ENCODE results near the gene CARHSP1.

CARHSP1 gene

DNA sequence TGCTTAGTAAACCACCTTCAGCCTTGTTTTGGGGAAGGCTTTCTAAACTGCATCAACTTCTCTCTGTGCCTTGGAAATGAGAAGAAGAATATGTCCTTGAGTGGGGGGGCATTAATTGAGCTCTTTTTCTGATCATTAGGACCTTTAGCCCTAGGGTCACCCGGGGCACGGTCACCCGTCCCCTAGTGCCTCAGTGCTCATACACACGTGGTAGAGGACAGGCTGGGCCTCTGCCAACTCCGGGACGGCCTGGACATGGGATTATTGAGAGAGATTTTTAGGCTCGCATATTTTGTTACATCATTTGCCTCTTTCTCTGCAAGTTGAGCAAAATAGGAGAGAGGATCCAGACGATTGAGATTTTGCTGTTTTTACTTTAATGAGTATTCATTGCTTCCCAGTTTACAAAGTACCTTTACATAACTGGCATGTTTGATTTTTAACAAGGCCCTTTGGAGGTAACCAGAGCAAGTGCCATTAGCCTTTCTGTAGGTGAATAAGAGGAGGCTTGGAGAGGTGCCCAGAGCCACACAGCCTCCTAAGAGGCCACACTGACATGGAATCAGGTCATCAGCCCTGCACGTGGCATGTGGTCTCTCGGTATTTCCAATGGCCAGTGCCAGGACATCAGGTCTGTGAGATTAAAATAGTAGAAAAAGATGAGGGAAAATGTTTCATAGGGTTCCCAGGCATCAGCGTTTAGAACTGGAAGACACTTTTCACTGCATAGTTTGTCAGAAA is 60.0 kb downstream of the CARHSP1 start:
- TF ChIP-seq, protein P1, sequence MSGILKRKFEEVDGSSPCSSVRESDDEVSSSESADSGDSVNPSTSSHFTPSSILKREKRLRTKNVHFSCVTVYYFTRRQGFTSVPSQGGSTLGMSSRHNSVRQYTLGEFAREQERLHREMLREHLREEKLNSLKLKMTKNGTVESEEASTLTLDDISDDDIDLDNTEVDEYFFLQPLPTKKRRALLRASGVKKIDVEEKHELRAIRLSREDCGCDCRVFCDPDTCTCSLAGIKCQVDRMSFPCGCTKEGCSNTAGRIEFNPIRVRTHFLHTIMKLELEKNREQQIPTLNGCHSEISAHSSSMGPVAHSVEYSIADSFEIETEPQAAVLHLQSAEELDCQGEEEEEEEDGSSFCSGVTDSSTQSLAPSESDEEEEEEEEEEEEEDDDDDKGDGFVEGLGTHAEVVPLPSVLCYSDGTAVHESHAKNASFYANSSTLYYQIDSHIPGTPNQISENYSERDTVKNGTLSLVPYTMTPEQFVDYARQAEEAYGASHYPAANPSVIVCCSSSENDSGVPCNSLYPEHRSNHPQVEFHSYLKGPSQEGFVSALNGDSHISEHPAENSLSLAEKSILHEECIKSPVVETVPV (CRISPR knock-in tag; IDR thresholded peaks at IDR 0.05), result no peak
- ATAC-seq, result no peak

DNA sequence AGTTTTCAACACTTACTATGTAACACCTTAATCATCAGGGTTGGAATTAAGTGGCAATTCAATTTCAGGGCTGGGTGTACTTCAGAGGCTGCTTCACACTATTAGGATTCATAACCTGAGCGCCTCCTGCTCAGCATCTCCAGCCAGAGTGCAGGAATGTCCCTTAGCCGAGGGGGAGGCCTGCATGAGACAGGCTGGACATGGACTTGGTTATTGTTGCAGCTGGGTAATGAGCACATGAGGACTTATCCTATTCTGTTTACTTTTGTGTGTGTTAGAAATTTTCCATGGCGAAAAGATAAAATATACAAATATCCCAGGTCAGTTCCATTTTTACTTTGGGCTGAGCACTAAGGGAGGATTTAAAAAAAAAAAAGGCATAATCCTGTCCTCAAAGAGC is 60.8 kb downstream of the CARHSP1 start:
- ATAC-seq, result no peak
- TF ChIP-seq ISL1 (CRISPR knock-in tag; IDR thresholded peaks at IDR 0.05) (no peak), ZFP30 (CRISPR knock-in tag; IDR thresholded peaks at IDR 0.05) (no peak), CSDC2 (CRISPR knock-in tag; IDR thresholded peaks at IDR 0.05) (no peak), ZNF565 (CRISPR knock-in tag; conservative IDR thresholded peaks at IDR 0.05; ENCODE audit: low read depth) (no peak), CREB5 (CRISPR knock-in tag; IDR thresholded peaks at IDR 0.05; ENCODE audit: low read depth) (no peak), PPARA (CRISPR knock-in tag; IDR thresholded peaks at IDR 0.05; ENCODE audit: borderline replicate concordance) (no peak)
- TF ChIP-seq, protein P1 (CRISPR knock-in tag; IDR thresholded peaks at IDR 0.05), result no peak

GRCh38 chr16:8807189-8807588 is 61.6 kb downstream of the CARHSP1 start:
- no peak for TF ChIP-seq TCF4 (CRISPR knock-in tag; IDR thresholded peaks at IDR 0.05; ENCODE audit: borderline replicate concordance)
- no peak for TF ChIP-seq GLIS3 (CRISPR knock-in tag; IDR thresholded peaks at IDR 0.05)
- no peak for TF ChIP-seq PPARA (CRISPR knock-in tag; IDR thresholded peaks at IDR 0.05; ENCODE audit: borderline replicate concordance)
- TF ChIP-seq RARB (CRISPR knock-in tag; IDR thresholded peaks at IDR 0.05), result no peak
- TF ChIP-seq ZC3H10 (CRISPR knock-in tag; IDR thresholded peaks at IDR 0.05), result no peak
- TF ChIP-seq ESRRG (CRISPR knock-in tag; IDR thresholded peaks at IDR 0.05), result no peak
- no peak for TF ChIP-seq PATZ1 (CRISPR knock-in tag; IDR thresholded peaks at IDR 0.05; ENCODE audit: borderline replicate concordance)
- TF ChIP-seq, protein P2, sequence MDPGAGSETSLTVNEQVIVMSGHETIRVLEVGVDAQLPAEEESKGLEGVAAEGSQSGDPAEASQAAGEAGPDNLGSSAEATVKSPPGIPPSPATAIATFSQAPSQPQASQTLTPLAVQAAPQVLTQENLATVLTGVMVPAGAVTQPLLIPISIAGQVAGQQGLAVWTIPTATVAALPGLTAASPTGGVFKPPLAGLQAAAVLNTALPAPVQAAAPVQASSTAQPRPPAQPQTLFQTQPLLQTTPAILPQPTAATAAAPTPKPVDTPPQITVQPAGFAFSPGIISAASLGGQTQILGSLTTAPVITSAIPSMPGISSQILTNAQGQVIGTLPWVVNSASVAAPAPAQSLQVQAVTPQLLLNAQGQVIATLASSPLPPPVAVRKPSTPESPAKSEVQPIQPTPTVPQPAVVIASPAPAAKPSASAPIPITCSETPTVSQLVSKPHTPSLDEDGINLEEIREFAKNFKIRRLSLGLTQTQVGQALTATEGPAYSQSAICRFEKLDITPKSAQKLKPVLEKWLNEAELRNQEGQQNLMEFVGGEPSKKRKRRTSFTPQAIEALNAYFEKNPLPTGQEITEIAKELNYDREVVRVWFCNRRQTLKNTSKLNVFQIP (CRISPR knock-in tag; IDR thresholded peaks at IDR 0.05; ENCODE audit: borderline replicate concordance, low read depth), result no peak
- no peak for TF ChIP-seq ZFP30 (CRISPR knock-in tag; IDR thresholded peaks at IDR 0.05)
- no peak for TF ChIP-seq TOX (CRISPR knock-in tag; IDR thresholded peaks at IDR 0.05; ENCODE audit: borderline replicate concordance)
- TF ChIP-seq ZNF70 (CRISPR knock-in tag; IDR thresholded peaks at IDR 0.05), result no peak
- no peak for TF ChIP-seq CSDC2 (CRISPR knock-in tag; IDR thresholded peaks at IDR 0.05)
- no peak for TF ChIP-seq ZNF8 (CRISPR knock-in tag; IDR thresholded peaks at IDR 0.05)
- no peak for ATAC-seq

DNA sequence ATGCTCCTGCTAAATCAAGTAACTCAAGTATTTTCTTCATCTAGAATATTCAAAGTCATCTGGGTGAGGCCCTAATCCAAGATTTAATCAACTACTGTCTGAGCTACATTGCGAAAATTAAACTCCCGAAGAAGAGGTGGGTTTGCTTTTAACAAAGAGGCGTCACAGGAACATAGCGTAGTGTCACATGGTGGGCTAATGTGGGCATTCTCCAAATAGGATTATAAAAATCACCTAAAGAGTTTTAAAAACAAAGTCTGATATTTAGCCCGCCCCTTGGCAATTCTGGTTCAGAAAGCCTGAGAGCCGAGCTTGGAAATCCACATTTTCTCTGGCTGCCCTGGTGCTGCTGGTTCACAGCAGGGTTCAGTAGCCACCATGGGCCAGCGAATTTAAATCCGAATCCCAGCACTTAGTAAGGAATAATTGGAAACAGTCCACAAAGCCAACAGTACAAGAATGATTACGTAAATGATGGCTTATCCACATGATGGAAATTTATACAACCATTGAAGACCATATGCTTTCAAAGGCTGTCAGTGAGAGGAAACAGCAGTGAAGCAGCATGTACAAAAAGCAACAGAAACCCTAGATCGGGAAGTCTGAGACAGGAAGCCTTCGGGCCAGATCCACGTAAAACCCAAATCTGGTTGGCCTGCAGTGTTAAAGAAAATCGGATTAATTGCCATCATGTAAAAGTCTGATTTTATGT is 62.4 kb downstream of the CARHSP1 start:
- no peak; the same call in 2 of the 3 replicates for ATAC-seq
- TF ChIP-seq ZNF70 (CRISPR knock-in tag; IDR thresholded peaks at IDR 0.05), result no peak
- no peak for TF ChIP-seq PATZ1 (CRISPR knock-in tag; IDR thresholded peaks at IDR 0.05; ENCODE audit: borderline replicate concordance)
- peak; percentile 63; the same call in 1 of the 2 replicates for TF ChIP-seq TCF4 (CRISPR knock-in tag; IDR thresholded peaks at IDR 0.05; ENCODE audit: borderline replicate concordance)

Data from SK-N-SH treated with all-trans-retinoic acid at 6 μM for 48 hours (cell line).